Chondrocyte (in vitro differentiated cells): ENCODE results near the gene LCN9. TPM values are rescaled to one million over a fixed set of nuclear protein-coding genes. Genes with fewer than 3 reads are reported as not detected.

ENCODE experiments used
- DNase-seq: peaks from one replicate; pipeline ENCODE4 v3.0.0; 2021; ENCODE audit warnings: mixed read lengths, low spot score
- H3K27ac Mint-ChIP-seq: one replicate; pipeline ENCODE4 v1.8.0; 2021; ENCODE audit warnings: mild to moderate bottlenecking, moderate library complexity, mixed read lengths; ENCODE audit not compliant: unreplicated experiment
- H3K27me3 Mint-ChIP-seq: 2 replicates; pipeline ENCODE4 v1.8.0; 2021; ENCODE audit warnings: low read depth, mixed read lengths
- H3K36me3 Mint-ChIP-seq: 2 replicates; pipeline ENCODE4 v1.8.0; 2021; ENCODE audit warnings: low read depth, mixed read lengths
- H3K4me1 Mint-ChIP-seq: 2 replicates; pipeline ENCODE4 v1.8.0; 2021; ENCODE audit warnings: low read depth, mild to moderate bottlenecking, mixed read lengths
- H3K4me3 Mint-ChIP-seq: one replicate; pipeline ENCODE4 v1.8.0; 2021; ENCODE audit warnings: mild to moderate bottlenecking, moderate library complexity, mixed read lengths; ENCODE audit not compliant: unreplicated experiment
- H3K9me3 Mint-ChIP-seq: 2 replicates; pipeline ENCODE4 v1.8.0; 2021; ENCODE audit warnings: low read depth, mixed read lengths
- total RNA-seq: library from RNA; stranded (reverse); gene quantifications from 3 replicates; pipeline ENCODE4 v1.2.1, GENCODE V29; 2021
- TF ChIP-seq, protein P1 (sequence below): fragments of 200-600 bp; sonication (generic); IDR thresholded peaks from 2 replicates; pipeline ENCODE4 v1.5.0; 2021; ENCODE audit warnings: antibody characterized with exemption, mild to moderate bottlenecking, moderate library complexity

The LCN9 gene
- total RNA-seq, 1 donor from 2014 or later, result 1.8 TPM

DNA sequence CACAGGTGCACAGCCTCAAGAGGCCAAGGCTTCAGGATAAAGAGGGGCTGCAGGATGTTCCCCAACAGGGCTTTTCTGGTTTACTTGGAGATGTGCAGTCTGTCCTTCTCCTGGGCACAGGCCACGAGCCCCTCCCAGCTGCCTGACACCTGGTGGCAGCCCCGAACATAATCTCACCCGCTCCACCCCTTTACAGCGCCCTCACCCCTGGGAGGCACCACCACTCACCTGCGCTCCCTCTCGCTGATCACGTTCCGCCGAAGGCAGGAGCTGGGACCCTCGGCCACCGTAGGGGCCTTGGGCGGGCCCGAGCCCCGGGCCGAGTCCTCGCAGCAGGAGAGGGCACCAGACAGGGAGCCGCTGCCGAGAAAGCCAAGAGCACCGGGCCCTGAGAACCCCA is 35.7 kb downstream of the LCN9 start:
- TF ChIP-seq, protein P1, sequence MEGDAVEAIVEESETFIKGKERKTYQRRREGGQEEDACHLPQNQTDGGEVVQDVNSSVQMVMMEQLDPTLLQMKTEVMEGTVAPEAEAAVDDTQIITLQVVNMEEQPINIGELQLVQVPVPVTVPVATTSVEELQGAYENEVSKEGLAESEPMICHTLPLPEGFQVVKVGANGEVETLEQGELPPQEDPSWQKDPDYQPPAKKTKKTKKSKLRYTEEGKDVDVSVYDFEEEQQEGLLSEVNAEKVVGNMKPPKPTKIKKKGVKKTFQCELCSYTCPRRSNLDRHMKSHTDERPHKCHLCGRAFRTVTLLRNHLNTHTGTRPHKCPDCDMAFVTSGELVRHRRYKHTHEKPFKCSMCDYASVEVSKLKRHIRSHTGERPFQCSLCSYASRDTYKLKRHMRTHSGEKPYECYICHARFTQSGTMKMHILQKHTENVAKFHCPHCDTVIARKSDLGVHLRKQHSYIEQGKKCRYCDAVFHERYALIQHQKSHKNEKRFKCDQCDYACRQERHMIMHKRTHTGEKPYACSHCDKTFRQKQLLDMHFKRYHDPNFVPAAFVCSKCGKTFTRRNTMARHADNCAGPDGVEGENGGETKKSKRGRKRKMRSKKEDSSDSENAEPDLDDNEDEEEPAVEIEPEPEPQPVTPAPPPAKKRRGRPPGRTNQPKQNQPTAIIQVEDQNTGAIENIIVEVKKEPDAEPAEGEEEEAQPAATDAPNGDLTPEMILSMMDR, result peak; percentile 6
- no peaks in the 10 kb centered on the region for H3K36me3 Mint-ChIP-seq
- no peak overlapping the region for H3K4me3 Mint-ChIP-seq
- DNase-seq, result no peak
- no peaks in the 10 kb centered on the region for H3K4me1 Mint-ChIP-seq
- H3K27ac Mint-ChIP-seq, result no peak overlapping the region
- peaks cover 13% of the 10 kb centered on the region for H3K27me3 Mint-ChIP-seq
- H3K9me3 Mint-ChIP-seq, result no peaks in the 10 kb centered on the region

DNA sequence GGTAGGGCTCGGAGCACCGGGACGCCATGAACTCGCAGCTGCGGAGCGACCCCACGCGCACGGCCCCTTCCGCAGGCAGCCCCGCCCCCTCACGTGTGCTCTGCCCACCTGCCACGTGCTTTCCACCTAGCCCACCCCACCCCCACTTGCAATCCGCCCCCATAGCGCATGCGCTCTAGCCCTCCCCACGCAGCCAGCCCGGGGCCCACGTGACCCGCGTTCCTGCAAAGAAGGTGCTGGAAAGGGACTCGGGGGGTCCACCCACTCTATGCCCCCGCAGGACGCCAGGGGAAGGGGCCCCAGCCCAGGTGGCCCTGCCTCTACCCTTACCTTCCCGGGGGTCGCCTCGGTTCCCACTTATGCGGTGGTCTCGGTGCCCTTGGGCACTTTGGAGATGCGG is 36.3 kb downstream of the LCN9 start, which contains the start of gene SOHLH1:
Gene SOHLH1 (minus strand): TSS at position 42 of the 400 bp plus-strand sequence. CDS start 14 bp downstream, at position 28.
- H3K9me3 Mint-ChIP-seq, result no peaks in the 10 kb centered on the region
- no peaks in the 10 kb centered on the region for H3K4me1 Mint-ChIP-seq
- no peaks in the 10 kb centered on the region for H3K36me3 Mint-ChIP-seq
- TF ChIP-seq, protein P1, result no peak
- H3K27me3 Mint-ChIP-seq, result peaks cover 9% of the 10 kb centered on the region
- H3K4me3 Mint-ChIP-seq, result no peak within 1 kb of the TSS
- DNase-seq, result no peak
- H3K27ac Mint-ChIP-seq, result no peak within 1 kb of the TSS

DNA sequence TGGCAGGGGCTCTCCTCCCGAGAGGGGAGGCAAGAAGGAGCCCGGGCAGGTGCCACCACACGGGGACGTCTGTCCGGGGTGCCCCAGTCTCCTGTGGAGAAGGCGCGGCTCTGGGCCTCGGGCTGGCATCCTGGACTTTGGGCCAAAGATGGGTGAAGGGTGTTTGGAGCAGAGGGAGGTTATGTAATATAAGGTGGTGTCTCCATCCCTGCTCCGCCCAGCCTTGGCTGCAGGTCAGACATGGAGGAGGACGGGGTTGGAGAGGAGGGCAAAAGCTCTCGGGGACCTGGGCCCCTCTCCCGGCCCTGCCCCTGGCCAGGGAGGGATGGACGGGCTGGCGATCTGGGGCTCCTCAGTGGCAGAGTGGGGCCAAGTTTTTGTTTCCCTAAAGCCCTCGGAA is 37.4 kb downstream of the LCN9 start:
- Mint-ChIP-seq H3K4me3 (no peak overlapping the region), H3K36me3 (no peaks in the 10 kb centered on the region), H3K27ac (no peak overlapping the region), H3K27me3 (peaks cover 9% of the 10 kb centered on the region), H3K9me3 (no peaks in the 10 kb centered on the region), H3K4me1 (peaks cover 3% of the 10 kb centered on the region)
- DNase-seq, result no peak
- TF ChIP-seq, protein P1, result no peak

DNA sequence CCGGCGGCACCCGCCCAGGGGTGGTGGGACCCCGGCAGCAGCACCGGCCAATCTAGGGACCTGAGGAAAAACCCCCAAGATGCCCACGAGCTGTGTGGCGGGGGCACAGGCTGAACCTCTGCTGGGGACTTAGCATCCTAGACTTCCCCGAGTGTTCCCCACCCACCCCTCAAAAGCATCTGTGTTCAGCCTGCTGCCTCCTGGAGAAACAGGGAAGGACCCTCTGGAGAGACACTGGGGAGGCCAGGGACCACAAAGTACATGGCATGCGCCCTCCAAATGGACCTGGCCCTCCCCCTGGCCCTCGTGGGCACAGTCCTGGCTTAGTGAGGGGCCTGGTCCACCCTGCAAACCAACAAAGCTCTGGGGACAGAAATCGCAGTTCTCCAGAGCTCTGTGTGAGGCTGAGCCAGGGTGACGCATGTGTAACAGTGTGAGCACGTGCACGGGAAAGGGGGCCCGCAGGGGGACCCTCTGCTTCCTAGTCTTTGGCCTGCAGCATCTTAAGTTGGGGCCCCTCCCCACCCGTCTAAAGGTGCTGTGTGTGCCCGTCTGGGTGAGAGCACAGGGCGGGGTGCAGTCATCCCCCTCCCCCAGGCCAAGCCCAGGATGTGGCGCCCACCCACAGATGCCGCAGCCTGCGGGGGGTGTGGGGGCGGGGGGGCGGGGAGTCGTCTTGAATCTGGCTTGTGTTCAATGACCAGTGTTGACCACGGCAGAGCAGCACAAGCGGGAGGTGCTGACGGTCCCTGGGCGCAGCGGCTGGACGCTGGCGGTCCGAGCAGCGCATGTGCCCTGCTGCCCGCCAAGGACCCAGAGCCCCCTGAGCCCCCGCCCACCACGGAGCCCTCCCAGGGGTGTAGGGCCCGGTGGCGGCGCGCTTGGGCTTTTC is 38.2 kb downstream of the LCN9 start:
- DNase-seq, result no peak
- no peak overlapping the region for H3K4me3 Mint-ChIP-seq
- no peaks in the 10 kb centered on the region for H3K9me3 Mint-ChIP-seq

DNA sequence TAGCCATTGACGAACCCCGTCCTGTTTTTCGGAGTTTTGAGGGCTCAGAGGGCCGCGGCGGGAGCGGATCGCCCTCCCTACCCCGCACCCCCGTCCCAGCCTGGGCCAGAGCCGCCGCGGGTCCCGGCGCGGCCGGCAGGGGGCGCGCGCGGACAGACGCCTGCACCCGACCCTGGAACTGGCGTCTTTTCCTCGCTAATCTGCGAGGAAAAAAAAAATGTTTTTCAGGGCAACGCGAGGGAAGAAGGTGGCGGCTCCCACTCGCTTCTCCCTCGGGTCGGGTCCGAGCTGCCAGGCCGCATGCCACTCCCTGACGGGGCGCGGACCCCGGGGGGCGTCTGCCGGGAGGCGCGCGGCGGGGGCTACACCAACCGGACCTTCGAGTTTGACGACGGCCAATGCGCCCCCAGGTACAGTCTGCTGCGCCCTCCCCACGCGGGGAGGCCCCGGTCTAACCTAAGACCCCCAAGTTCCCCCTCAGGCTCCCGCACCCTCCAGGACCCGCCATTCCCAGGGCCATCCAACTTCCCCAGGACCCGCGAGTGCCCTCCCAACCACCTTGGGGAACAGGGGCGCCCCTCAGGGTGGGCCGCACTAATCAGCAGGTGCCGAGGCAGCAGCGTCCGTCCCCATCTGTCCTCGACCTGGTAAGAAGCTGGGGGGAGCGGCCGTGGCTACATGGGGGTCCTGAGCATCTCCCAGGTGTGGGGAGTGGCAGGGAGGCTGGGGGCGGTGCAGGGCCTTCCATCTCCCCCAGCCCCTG is 39.0 kb downstream of the LCN9 start, which contains the start of gene KCNT1:
Gene KCNT1 (plus strand): TSS at position 227 of the 763 bp plus-strand sequence. CDS start 74 bp downstream, at position 301.
- Mint-ChIP-seq H3K36me3 (no peaks in the 10 kb centered on the region), H3K4me3 (no peak within 1 kb of the TSS), H3K4me1 (peaks cover 3% of the 10 kb centered on the region), H3K27me3 (peaks cover 4% of the 10 kb centered on the region), H3K27ac (no peak within 1 kb of the TSS), H3K9me3 (no peaks in the 10 kb centered on the region)
- no peak for DNase-seq
- TF ChIP-seq, protein P1, result peak; percentile 97

More for the DNA sequence above, 38.2 kb downstream of the LCN9 start:
- Mint-ChIP-seq H3K27me3 (peaks cover 6% of the 10 kb centered on the region), H3K27ac (no peak overlapping the region), H3K4me1 (peaks cover 3% of the 10 kb centered on the region), H3K36me3 (no peaks in the 10 kb centered on the region)
- TF ChIP-seq, protein P1, result no peak
